Amniotic stem cell (primary cell): Measurements from ENCODE around the gene SOX13.

Experiments
- DNase-seq: peaks from one replicate; lab custom pipeline; 2025; lab: John Stamatoyannopoulos, UW

SOX13 gene

GRCh38 chr1:204153667-204154066, 80.8 kb downstream of the SOX13 start:
- DNase-seq: no peak

GRCh38 chr1:204154568-204155255, 81.8 kb downstream of the SOX13 start:
- DNase-seq: no peak

GRCh38 chr1:204155881-204156280, 83.0 kb downstream of the SOX13 start:
- DNase-seq: no peak

- DNase-seq: no peak
Observed at GRCh38 chr1:204157962-204158361, 85.0 kb downstream of the SOX13 start.

- no peak for DNase-seq
Observed at GRCh38 chr1:204161609-204162493, 88.9 kb downstream of the SOX13 start.

GRCh38 chr1:204162494-204163074, 89.7 kb downstream of the SOX13 start:
- DNase-seq: no peak

- no peak for DNase-seq
Observed at GRCh38 chr1:204166219-204166618, 93.3 kb downstream of the SOX13 start, which contains the start of gene REN. TSS of gene REN (minus strand) at chr1:204166337. CDS start at chr1:204166293, 44 bp downstream.

- no peak for DNase-seq
Observed at GRCh38 chr1:204167730-204168129, 94.8 kb downstream of the SOX13 start.

- no peak for DNase-seq
Observed at GRCh38 chr1:204169858-204170257, 96.9 kb downstream of the SOX13 start.

GRCh38 chr1:204170494-204171155, 97.7 kb downstream of the SOX13 start:
- no peak for DNase-seq

- no peak for DNase-seq
Observed at GRCh38 chr1:204171751-204172178, 98.8 kb downstream of the SOX13 start.

- no peak for DNase-seq
Observed at GRCh38 chr1:204172404-204173029, 99.6 kb downstream of the SOX13 start.

GRCh38 chr1:204174958-204175357, 102.0 kb downstream of the SOX13 start:
- no peak for DNase-seq

GRCh38 chr1:204176049-204176448, 103.1 kb downstream of the SOX13 start:
- DNase-seq: no peak

GRCh38 chr1:204177133-204177532, 104.2 kb downstream of the SOX13 start:
- DNase-seq: no peak
